GM18507 (cell line): Measurements from ENCODE around the gene LEPR.
"Not testable (repeated sequence)": the region's sequence is repeated elsewhere in the genome, so short reads cannot be mapped to it uniquely, and the experiment has no call there.

Source experiments
- DNase-seq: peaks from one replicate; pipeline ENCODE4 v3.0.0; 2011; ENCODE audit warnings: low read depth; ENCODE audit not compliant: insufficient read length; ENCODE audit errors: extremely low spot score
- FAIRE-seq: peaks from 2 replicates; lab custom pipeline; 2011; peaks lifted over from hg19 to GRCh38; lab: Jason Lieb, UNC

The LEPR gene

GRCh38 chr1:65420590-65421350 is at the start of gene LEPR, which contains the start of gene LEPROT:
Gene LEPR, plus strand, starts transcription at chr1:65420668. Its CDS starts 144,898 bp downstream, at chr1:65565566.
Gene LEPROT, plus strand, starts transcription at chr1:65420668. Its CDS starts 57 bp downstream, at chr1:65420725.
- FAIRE-seq (peak; percentile 18), DNase-seq (no peak)

DNA sequence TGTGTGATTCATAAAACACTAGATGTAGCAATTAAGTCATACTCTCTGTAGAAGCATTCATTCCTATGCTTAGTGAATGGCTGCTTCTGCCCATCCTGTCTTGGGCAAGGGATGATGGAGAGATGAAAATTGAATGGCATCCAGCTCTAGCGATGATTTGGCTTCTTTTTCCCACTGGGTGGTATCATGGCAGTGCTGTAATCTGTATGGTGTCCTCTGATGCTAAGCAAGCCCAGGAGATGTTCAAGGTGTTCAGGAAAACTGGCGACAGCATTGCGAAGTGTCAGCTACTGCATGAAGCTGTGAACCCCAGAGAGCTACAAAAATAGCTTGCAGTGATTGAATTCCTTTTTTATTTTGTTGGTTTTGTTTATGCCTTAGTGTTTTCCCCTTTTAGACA is 48.9 kb upstream of the LEPR start:
- no peak for FAIRE-seq
- DNase-seq: no peak

- DNase-seq (no peak), FAIRE-seq (no peak)
These were observed 47.9 kb upstream of the LEPR start for GRCh38 chr1:65372557-65372956.

DNA sequence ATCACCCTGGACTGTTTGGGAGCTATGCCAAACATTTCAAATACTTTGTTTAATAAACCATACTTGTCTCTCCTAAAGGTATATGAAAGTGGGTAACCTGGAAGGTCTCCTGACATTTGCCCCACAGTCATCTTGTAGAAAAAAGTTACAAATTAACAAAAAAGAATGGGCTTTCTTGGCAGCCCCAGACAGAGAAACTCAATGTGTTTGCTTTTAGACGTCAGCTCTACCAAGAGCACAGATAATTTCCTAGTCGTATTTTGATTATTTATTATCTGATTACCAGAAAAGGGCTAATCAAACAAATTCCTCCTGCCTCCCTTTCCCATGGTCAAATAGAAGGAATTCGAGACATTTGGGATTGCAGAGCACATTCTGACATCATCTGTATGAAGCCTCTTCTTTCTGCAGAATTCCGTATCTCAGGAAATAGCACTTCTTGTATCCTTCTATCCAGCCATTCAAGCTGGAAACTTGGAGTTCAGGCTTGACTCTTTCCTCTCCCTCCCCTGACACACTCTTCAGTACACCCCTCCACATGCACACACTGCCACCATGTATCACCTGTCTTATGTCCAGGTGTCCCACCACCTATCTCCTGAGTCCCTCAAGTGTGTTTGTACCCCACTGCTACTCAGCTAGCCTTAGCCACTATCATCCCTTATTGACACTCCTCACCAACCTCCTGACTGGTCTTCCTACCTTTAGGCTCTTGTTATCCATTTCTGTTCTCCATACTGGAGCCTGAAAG is 42.8 kb upstream of the LEPR start:
- DNase-seq (no peak), FAIRE-seq (no peak)

- FAIRE-seq: no peak
- no peak for DNase-seq
These were observed 42.1 kb upstream of the LEPR start for GRCh38 chr1:65378247-65378946.

DNA sequence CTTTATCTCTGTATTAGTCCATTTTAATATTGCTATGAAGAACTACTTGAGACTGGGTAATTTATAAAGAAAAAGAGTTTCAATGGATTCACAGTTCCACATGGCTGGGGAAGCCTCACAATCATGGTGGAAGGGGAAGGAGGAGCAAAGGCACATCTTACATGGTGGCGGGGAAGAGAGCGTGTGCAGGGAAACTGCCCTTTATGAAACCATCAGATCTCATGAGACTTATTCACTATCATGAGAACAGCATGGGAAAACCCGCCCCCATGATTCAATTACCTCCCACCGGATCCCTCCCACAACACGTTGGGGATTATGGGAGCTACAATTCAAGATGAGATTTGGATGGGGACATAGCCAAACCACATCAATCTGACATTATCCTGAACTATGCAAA is 36.0 kb upstream of the LEPR start:
- not testable (repeated sequence) for FAIRE-seq, DNase-seq

GRCh38 chr1:65386439-65386838 is 34.0 kb upstream of the LEPR start:
- FAIRE-seq (no peak), DNase-seq (no peak)

DNA sequence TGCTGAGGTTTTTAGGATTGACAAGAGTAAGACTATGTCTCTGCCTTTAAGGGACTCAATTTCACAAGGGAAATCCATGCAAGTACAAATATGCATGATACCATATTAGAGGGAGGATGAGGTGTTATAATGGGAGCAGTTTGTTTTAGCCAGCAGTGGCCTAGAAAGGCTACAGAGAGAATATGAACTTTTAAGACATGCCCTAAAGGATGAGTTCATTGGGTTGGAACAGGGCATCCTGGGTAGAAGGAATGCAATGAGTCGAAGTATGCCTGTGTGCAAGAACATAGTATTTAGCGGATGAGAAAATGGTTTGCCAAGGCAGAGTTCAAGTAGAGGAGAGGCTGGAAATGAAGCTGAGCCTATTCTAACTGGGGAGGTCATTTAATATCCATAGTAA is 32.6 kb upstream of the LEPR start:
- FAIRE-seq (no peak), DNase-seq (no peak)

DNA sequence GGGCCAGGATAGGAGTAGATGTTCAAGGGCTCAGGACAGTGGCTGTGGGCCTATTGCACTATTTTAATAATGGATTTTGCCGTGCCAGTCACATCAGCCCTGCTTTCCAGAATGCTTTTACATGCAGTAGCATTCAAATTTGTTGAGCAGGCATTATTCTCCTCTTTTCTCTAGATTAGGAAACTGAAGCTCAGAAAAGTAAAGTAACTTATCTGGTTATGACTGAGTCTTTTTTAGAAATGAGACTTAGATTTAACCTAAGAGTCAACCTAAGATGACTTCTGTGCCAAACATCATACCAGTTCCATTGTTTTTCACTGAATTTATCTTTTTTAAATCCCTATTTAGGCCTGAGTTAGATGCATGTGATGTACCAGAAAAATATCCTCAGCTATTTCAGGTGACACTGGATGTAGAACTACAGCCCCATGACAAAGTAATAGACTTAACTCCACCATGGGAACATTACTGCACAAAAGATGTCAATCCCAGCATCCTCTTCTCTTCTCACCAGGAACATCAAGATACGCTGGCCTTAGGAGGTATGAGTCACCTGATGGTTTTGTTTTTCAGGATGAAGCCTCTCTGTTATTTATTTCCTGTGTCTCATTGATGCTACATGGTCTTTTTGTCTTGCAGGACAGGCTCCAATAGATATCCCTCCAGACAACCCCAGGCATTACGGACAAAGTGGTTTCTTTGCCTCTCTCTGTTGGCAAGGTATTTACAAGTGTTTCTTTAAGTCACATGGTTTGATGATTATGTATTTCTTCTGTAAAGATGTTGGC is 31.4 kb upstream of the LEPR start:
- DNase-seq: no peak
- FAIRE-seq: no peak

GRCh38 chr1:65392497-65392896 is 28.0 kb upstream of the LEPR start:
- DNase-seq (no peak), FAIRE-seq (no peak)

DNA sequence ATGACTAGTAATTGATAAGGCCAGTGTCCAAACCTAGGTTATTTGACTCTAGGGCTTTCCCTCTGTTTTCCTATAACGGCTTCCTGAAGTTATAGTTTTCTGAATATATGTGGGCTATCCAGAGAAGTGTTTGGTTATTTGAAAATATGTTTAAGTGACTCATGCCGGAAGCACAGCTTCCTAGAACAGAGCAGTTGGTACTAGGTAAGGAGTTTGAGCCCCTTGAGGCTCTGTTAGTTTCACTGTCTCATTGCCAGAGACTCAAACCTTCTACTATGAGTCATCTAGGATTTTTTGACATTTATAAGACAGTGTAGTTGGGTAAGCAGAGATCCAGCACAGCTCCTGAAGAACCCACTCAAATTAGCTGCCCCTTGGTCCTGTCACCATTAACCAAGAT is 27.1 kb upstream of the LEPR start:
- DNase-seq: peak; percentile 1
- no peak for FAIRE-seq

- DNase-seq (no peak), FAIRE-seq (no peak)
These were observed 26.5 kb upstream of the LEPR start for GRCh38 chr1:65393928-65394327.

GRCh38 chr1:65395887-65396612 is 24.4 kb upstream of the LEPR start:
- no peak for DNase-seq
- FAIRE-seq: no peak

- no peak for DNase-seq
- FAIRE-seq: no peak
These were observed 22.4 kb upstream of the LEPR start for GRCh38 chr1:65398083-65398482.

DNA sequence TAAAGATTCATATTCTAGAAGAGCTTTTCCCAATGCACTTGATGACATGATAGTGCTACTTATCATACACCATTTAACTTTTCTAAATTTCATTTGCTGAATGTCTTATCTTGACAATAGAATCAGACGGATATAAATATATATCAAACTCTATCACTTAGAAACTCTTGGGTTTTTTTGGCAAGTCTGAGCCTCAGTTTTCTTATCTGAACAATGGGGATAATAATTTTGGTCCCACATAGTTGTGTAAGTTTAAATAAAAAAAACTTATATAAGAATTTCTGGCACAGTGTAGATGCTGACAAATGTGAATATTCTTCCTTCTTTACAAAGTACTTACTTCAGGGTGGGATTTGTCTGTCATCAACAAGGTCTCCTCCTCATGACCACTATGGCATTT is 21.5 kb upstream of the LEPR start:
- FAIRE-seq: no peak
- no peak for DNase-seq

- DNase-seq: no peak
- FAIRE-seq: no peak
These were observed 18.9 kb upstream of the LEPR start for GRCh38 chr1:65401612-65402011.

GRCh38 chr1:65404941-65405340 is 15.5 kb upstream of the LEPR start:
- FAIRE-seq (no peak), DNase-seq (no peak)

DNA sequence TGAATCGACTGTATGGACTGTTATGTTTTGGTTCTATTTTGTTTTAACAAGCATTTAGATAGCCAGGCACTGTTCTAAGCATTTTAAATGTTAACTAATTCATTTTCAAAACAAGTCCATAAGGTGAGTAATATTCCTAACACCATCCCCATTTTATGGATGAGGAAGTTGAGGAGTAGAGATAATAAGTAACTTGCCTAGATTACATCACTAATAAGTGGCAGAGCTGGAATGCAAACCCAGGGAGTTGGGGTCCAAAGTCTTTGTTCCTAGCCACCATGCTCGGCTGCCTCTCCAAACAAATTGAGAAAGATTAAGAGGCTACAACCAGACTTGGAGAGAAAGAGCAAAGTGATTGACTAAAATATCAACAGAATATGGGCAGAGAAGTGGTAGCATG is 12.6 kb upstream of the LEPR start:
- FAIRE-seq (no peak), DNase-seq (no peak)

- FAIRE-seq (no peak), DNase-seq (no peak)
These were observed 11.2 kb upstream of the LEPR start for GRCh38 chr1:65409314-65409713.
